CD14-positive monocyte (primary cell): ENCODE data around the gene NEK6. TPM values are rescaled to one million over a fixed set of nuclear protein-coding genes. Genes with fewer than 3 reads are reported as not detected.

Experiments
- DNase-seq, 3 donors: peaks; one replicate each; pipeline ENCODE4 v3.0.0-alpha.2; 2011 to 2022
- H2AFZ ChIP-seq: 2 replicates; pipeline ENCODE4 v1.6.0; 2012; ENCODE audit warnings: mild to moderate bottlenecking, low read depth, low read length, inconsistent platforms; ENCODE audit not compliant: insufficient read depth, poor library complexity, severe bottlenecking
- H3K27ac ChIP-seq, 2 donors: 1 replicate in 1 of 2; 2 replicates in 1 of 2; pipeline ENCODE4 v1.5.1; 2012 to 2013; ENCODE audit warnings: low read length in 2 of 2, control low read depth in 1 of 2, inconsistent platforms in 1 of 2, low read depth in 1 of 2, mild to moderate bottlenecking in 1 of 2
- H3K27me3 ChIP-seq, 2 donors: one replicate each; pipeline versions ENCODE4 v1.6.0 to v1.6.1; 2011 to 2013; ENCODE audit warnings: low read length in 2 of 2; ENCODE audit not compliant: control insufficient read depth in 2 of 2, insufficient read depth in 2 of 2
- H3K36me3 ChIP-seq, 2 donors: replicated peaks in 1 of 2; 1 replicate in 1 of 2; 2 replicates in 1 of 2; pipeline versions ENCODE4 v1.5.1 to v1.6.1; 2012 to 2013; ENCODE audit warnings: low read length in 2 of 2, control low read depth in 1 of 2, inconsistent platforms in 1 of 2, mild to moderate bottlenecking in 1 of 2; ENCODE audit not compliant: insufficient read depth in 2 of 2, control insufficient read depth in 1 of 2
- H3K4me1 ChIP-seq, 2 donors: 1 replicate in 1 of 2; 2 replicates in 1 of 2; pipeline versions ENCODE4 v1.5.1 to v1.6.1; 2012 to 2013; ENCODE audit warnings: low read length in 2 of 2, control low read depth in 1 of 2, inconsistent platforms in 1 of 2, mild to moderate bottlenecking in 1 of 2, moderate library complexity in 1 of 2; ENCODE audit not compliant: insufficient read depth in 2 of 2, control insufficient read depth in 1 of 2
- H3K4me2 ChIP-seq: replicated peaks from 2 replicates; pipeline ENCODE3; 2012; ENCODE audit warnings: low read length, moderate library complexity, mild to moderate bottlenecking; ENCODE audit not compliant: poor library complexity, severe bottlenecking; ENCODE audit errors: extremely low read depth
- H3K4me3 ChIP-seq, 3 experiments: fragments of 200-600 bp in 1 of 3; sonication (generic) in 1 of 3; replicated peaks in 1 of 3; 1 replicate in 2 of 3; 2 replicates in 1 of 3; pipeline ENCODE4 v1.5.1; 2011 to 2013; ENCODE audit warnings: low read length in 3 of 3, mild to moderate bottlenecking in 3 of 3, control low read depth in 2 of 3, low read depth in 2 of 3, inconsistent platforms in 1 of 3, moderate library complexity in 1 of 3
- H3K79me2 ChIP-seq: 2 replicates; pipeline ENCODE4 v1.6.0; 2012; ENCODE audit warnings: mild to moderate bottlenecking, control low read depth, inconsistent platforms, low read length, moderate library complexity; ENCODE audit not compliant: insufficient read depth
- H3K9ac ChIP-seq: 2 replicates; pipeline ENCODE4 v1.6.0; 2017; ENCODE audit warnings: low read length, mild to moderate bottlenecking; ENCODE audit not compliant: insufficient read depth, poor library complexity, severe bottlenecking
- H3K9me3 ChIP-seq, 2 donors: replicated peaks in 1 of 2; 1 replicate in 1 of 2; 2 replicates in 1 of 2; pipeline versions ENCODE4 v1.5.1 to v1.6.1; 2012 to 2013; ENCODE audit warnings: low read length in 2 of 2, control low read depth in 1 of 2; ENCODE audit not compliant: control insufficient read depth in 1 of 2, insufficient read depth in 1 of 2
- H4K20me1 ChIP-seq: 2 replicates; pipeline ENCODE4 v1.6.0; 2012; ENCODE audit warnings: mild to moderate bottlenecking, low read length, control low read depth, moderate library complexity; ENCODE audit not compliant: insufficient read depth
- H3K27ac Mint-ChIP-seq, 7 donors: one replicate each; pipeline ENCODE4 v1.8.0; 2020; ENCODE audit warnings: mild to moderate bottlenecking in 7 of 7, mixed read lengths in 7 of 7, moderate library complexity in 6 of 7, inconsistent platforms in 2 of 7
- H3K27me3 Mint-ChIP-seq, 3 donors: one replicate each; pipeline ENCODE4 v1.8.0; 2021 to 2022; ENCODE audit warnings: low read depth in 3 of 3, mild to moderate bottlenecking in 3 of 3, mixed read lengths in 3 of 3, moderate library complexity in 3 of 3, inconsistent platforms in 1 of 3
- H3K36me3 Mint-ChIP-seq, 2 donors: one replicate each; pipeline ENCODE4 v1.8.0; 2020; ENCODE audit warnings: mixed read lengths in 2 of 2, inconsistent platforms in 1 of 2, mild to moderate bottlenecking in 1 of 2
- H3K4me1 Mint-ChIP-seq: one replicate; pipeline ENCODE4 v1.8.0; 2020; ENCODE audit warnings: mild to moderate bottlenecking, mixed read lengths
- H3K4me3 Mint-ChIP-seq, 2 donors: one replicate each; pipeline ENCODE4 v1.8.0; 2020; ENCODE audit warnings: mild to moderate bottlenecking in 2 of 2, mixed read lengths in 2 of 2, moderate library complexity in 1 of 2
- H3K9me3 Mint-ChIP-seq, 7 donors: one replicate each; pipeline ENCODE4 v1.8.0; 2020 to 2022; ENCODE audit warnings: mixed read lengths in 7 of 7, mild to moderate bottlenecking in 6 of 7, moderate library complexity in 6 of 7, inconsistent platforms in 2 of 7
- CTCF ChIP-seq: fragments of 200-600 bp; IDR thresholded peaks from one replicate; pipeline ENCODE4 v1.8.0; 2022; ENCODE audit warnings: antibody characterized with exemption, mild to moderate bottlenecking
- WGBS: methylation state at CpG from one replicate; pipeline ENCODE4 v1.1.5; 2013; ENCODE audit warnings: missing lambda C conversion rate; ENCODE audit not compliant: insufficient coverage; 5-methylcytosine and 5-hydroxymethylcytosine counted together
- intact Hi-C, 2 donors: fragments of 100-400 bp; cut with micrococcal nuclease; formaldehyde crosslinking; loops; one replicate each; pipeline versions ENCODE4 v1.15.0 to v1.15.1; 2023
- polyA plus RNA-seq, 3 donors: library from polyadenylated mRNA; depleted of rRNA in 1 of 3; unstranded in 2 of 3; stranded (reverse) in 1 of 3; fragments of 300-500 nt in 2 of 3; fragments of >200 nt in 1 of 3; fragmentation: Illumina TruSeq in 2 of 3; gene quantifications; 1 replicate in 2 of 3; 2 replicates in 1 of 3; pipeline ENCODE4 v1.2.3, GENCODE V29; 2012 to 2021

The NEK6 gene
- polyA plus RNA-seq, 3 donors = 26.1 to 46.0 (median 35.8) TPM

DNA sequence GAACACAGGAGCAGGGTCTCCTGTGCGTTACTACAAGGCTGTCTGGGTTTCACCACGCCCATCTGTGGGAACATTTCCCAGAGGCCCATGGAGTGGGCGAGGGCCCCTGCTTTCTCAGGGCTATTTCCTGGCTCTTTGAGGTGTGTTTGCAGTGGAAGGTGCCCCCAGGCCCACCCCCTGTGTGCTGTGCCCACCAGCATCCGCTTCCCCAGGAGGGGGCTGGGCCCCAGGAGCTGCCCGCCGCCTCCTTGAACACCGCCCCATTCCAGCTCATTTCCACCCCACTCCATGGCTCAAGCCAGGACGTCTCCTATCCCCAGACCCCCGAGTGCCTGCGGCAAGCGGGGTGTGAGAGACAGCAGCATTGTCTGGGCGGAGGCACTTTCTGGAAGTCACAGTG, 70.5 kb downstream of the NEK6 start:
- 98% methylated on average over 7 of the region's 12 CpGs for WGBS
- peaks cover 93 to 99% of the 10 kb centered on the region in 2 donors for H3K36me3 ChIP-seq
- H3K79me2 ChIP-seq = peaks cover 5% of the 10 kb centered on the region
- no peaks in the 10 kb centered on the region for H3K9me3 ChIP-seq
- no peaks in the 10 kb centered on the region for H3K27me3 Mint-ChIP-seq
- no peaks in the 10 kb centered on the region for H3K9me3 Mint-ChIP-seq
- H2AFZ ChIP-seq = no peak overlapping the region
- peaks cover 78 to 99% of the 10 kb centered on the region in 2 donors for H3K36me3 Mint-ChIP-seq
- no peak overlapping the region for H3K4me3 ChIP-seq
- peak overlapping the region in 1 of 7 donors; percentile 32 for H3K27ac Mint-ChIP-seq
- no peak overlapping the region for H3K4me3 Mint-ChIP-seq
- H3K4me1 ChIP-seq = peaks cover 5 to 7% of the 10 kb centered on the region in 2 donors
- no peaks in the 10 kb centered on the region for H3K27me3 ChIP-seq
- intact Hi-C loops = no loop called here
- no peak overlapping the region for H3K9ac ChIP-seq
- DNase-seq = no peak
- TF ChIP-seq CTCF = no peak
- H3K4me1 Mint-ChIP-seq = peaks cover under 1% of the 10 kb centered on the region
- H4K20me1 ChIP-seq = peaks cover 90% of the 10 kb centered on the region
- no peak overlapping the region for H3K4me2 ChIP-seq
- H3K27ac ChIP-seq = no peak overlapping the region

GRCh38 chr9:124329206-124329792, 71.5 kb downstream of the NEK6 start:
- intact Hi-C loops = no loop called here
- H3K9me3 Mint-ChIP-seq = no peaks in the 10 kb centered on the region
- H3K4me1 Mint-ChIP-seq = no peaks in the 10 kb centered on the region
- H3K9me3 ChIP-seq = no peaks in the 10 kb centered on the region
- WGBS = 92% methylated on average over 18 of the region's 19 CpGs
- H2AFZ ChIP-seq = no peak overlapping the region
- TF ChIP-seq CTCF = no peak
- no peak overlapping the region for H3K9ac ChIP-seq
- H3K27me3 Mint-ChIP-seq = no peaks in the 10 kb centered on the region
- H3K4me1 ChIP-seq = peaks cover 0 to 2% of the 10 kb centered on the region in 2 donors
- no peak overlapping the region for H3K27ac ChIP-seq
- no peak overlapping the region for H3K4me2 ChIP-seq
- H3K27ac Mint-ChIP-seq = peak overlapping the region in 1 of 7 donors; percentile 71
- H3K27me3 ChIP-seq = no peaks in the 10 kb centered on the region
- H3K4me3 ChIP-seq = no peak overlapping the region
- no peak for DNase-seq
- peaks cover 75 to 99% of the 10 kb centered on the region in 2 donors for H3K36me3 Mint-ChIP-seq
- H4K20me1 ChIP-seq = peaks cover 89% of the 10 kb centered on the region
- H3K79me2 ChIP-seq = peaks cover 3% of the 10 kb centered on the region
- H3K36me3 ChIP-seq = peaks cover 93 to 99% of the 10 kb centered on the region in 2 donors
- no peak overlapping the region for H3K4me3 Mint-ChIP-seq
